ENCODE results near the gene TOX2. TPM values are rescaled to one million over a fixed set of nuclear protein-coding genes. Genes with fewer than 3 reads are reported as not detected.

Gene TOX2
- total RNA-seq, 1 donor, result 1.1 TPM

- no peak overlapping the region for H3K27ac ChIP-seq (ENCODE audit: low read depth, low read length)
- H3K36me3 ChIP-seq (ENCODE audit: insufficient read depth, low read length), result no peaks in the 10 kb centered on the region
- no peak for DNase-seq (ENCODE audit: insufficient read length, low spot score, missing footprints)
- H3K79me2 ChIP-seq (ENCODE audit: insufficient read depth, low read length), result no peaks in the 10 kb centered on the region
- H3K9me3 ChIP-seq (ENCODE audit: low read depth, low read length), result peaks cover 2% of the 10 kb centered on the region
- no peak for TF ChIP-seq CTCF (IDR thresholded peaks at IDR 0.05; ENCODE audit: extremely low read depth, low read depth, low read length)
- no peaks in the 10 kb centered on the region for H4K20me1 ChIP-seq (ENCODE audit: insufficient read depth, low read length)
- no peak overlapping the region for H3K4me3 ChIP-seq (ENCODE audit: insufficient read depth, low read length)
- no peak overlapping the region for H2AFZ ChIP-seq (ENCODE audit: low read length)
- peaks cover 10% of the 10 kb centered on the region for H3K4me1 ChIP-seq (ENCODE audit: insufficient read depth, low read length)
- no peaks in the 10 kb centered on the region for H3K27me3 ChIP-seq (ENCODE audit: insufficient read depth, low read length)
- peak overlapping the region; percentile 18 for H3K4me2 ChIP-seq (ENCODE audit: insufficient read depth, low read length)
These were observed 14.6 kb upstream of the TOX2 start for GRCh38 chr20:43900121-43900466.

GRCh38 chr20:43900496-43900895 lies 14.2 kb upstream of the TOX2 start:
- DNase-seq (ENCODE audit: insufficient read length, low spot score, missing footprints), result no peak
- Histone ChIP-seq H3K27ac (ENCODE audit: low read depth, low read length) (no peak overlapping the region), H2AFZ (ENCODE audit: low read length) (no peak overlapping the region), H3K9me3 (ENCODE audit: low read depth, low read length) (peaks cover 2% of the 10 kb centered on the region), H3K79me2 (ENCODE audit: insufficient read depth, low read length) (no peaks in the 10 kb centered on the region), H4K20me1 (ENCODE audit: insufficient read depth, low read length) (no peaks in the 10 kb centered on the region), H3K27me3 (ENCODE audit: insufficient read depth, low read length) (no peaks in the 10 kb centered on the region), H3K4me1 (ENCODE audit: insufficient read depth, low read length) (peaks cover 7% of the 10 kb centered on the region), H3K4me3 (ENCODE audit: insufficient read depth, low read length) (no peak overlapping the region), H3K36me3 (ENCODE audit: insufficient read depth, low read length) (no peaks in the 10 kb centered on the region), H3K4me2 (ENCODE audit: insufficient read depth, low read length) (peak overlapping the region; percentile 18)
- TF ChIP-seq CTCF (IDR thresholded peaks at IDR 0.05; ENCODE audit: extremely low read depth, low read depth, low read length), result no peak

GRCh38 chr20:43901296-43901695 lies 13.4 kb upstream of the TOX2 start:
- peaks cover 2% of the 10 kb centered on the region for H3K9me3 ChIP-seq (ENCODE audit: low read depth, low read length)
- no peak overlapping the region for H3K27ac ChIP-seq (ENCODE audit: low read depth, low read length)
- peaks cover 4% of the 10 kb centered on the region for H3K4me1 ChIP-seq (ENCODE audit: insufficient read depth, low read length)
- no peaks in the 10 kb centered on the region for H3K27me3 ChIP-seq (ENCODE audit: insufficient read depth, low read length)
- no peak for TF ChIP-seq CTCF (IDR thresholded peaks at IDR 0.05; ENCODE audit: extremely low read depth, low read depth, low read length)
- H3K4me3 ChIP-seq (ENCODE audit: insufficient read depth, low read length), result no peak overlapping the region
- H3K36me3 ChIP-seq (ENCODE audit: insufficient read depth, low read length), result no peaks in the 10 kb centered on the region
- H3K4me2 ChIP-seq (ENCODE audit: insufficient read depth, low read length), result no peak overlapping the region
- no peak for DNase-seq (ENCODE audit: insufficient read length, low spot score, missing footprints)
- no peaks in the 10 kb centered on the region for H3K79me2 ChIP-seq (ENCODE audit: insufficient read depth, low read length)
- no peak overlapping the region for H2AFZ ChIP-seq (ENCODE audit: low read length)
- no peaks in the 10 kb centered on the region for H4K20me1 ChIP-seq (ENCODE audit: insufficient read depth, low read length)

- no peak for TF ChIP-seq CTCF (IDR thresholded peaks at IDR 0.05; ENCODE audit: extremely low read depth, low read depth, low read length)
These were observed 10.5 kb upstream of the TOX2 start for GRCh38 chr20:43903953-43904826.

More at GRCh38 chr20:43903953-43904826, 10.5 kb upstream of the TOX2 start:
- no peak for DNase-seq (ENCODE audit: insufficient read length, low spot score, missing footprints)
- Histone ChIP-seq H3K9me3 (ENCODE audit: low read depth, low read length) (peaks cover 2% of the 10 kb centered on the region), H3K4me3 (ENCODE audit: insufficient read depth, low read length) (no peak overlapping the region), H3K4me2 (ENCODE audit: insufficient read depth, low read length) (no peak overlapping the region), H3K36me3 (ENCODE audit: insufficient read depth, low read length) (no peaks in the 10 kb centered on the region), H3K27ac (ENCODE audit: low read depth, low read length) (no peak overlapping the region), H3K27me3 (ENCODE audit: insufficient read depth, low read length) (no peaks in the 10 kb centered on the region), H2AFZ (ENCODE audit: low read length) (no peak overlapping the region), H3K4me1 (ENCODE audit: insufficient read depth, low read length) (peaks cover 4% of the 10 kb centered on the region), H3K79me2 (ENCODE audit: insufficient read depth, low read length) (no peaks in the 10 kb centered on the region), H4K20me1 (ENCODE audit: insufficient read depth, low read length) (no peaks in the 10 kb centered on the region)
